Activated CD4-positive, alpha-beta T cell treated with anti-CD3 and anti-CD28 coated beads, Interleukin-2, amount 10 ng/mL, durations not matched to agents 24 days and 14 days (primary cell): ENCODE measurements around the gene COL1A2. TPM values are rescaled to one million over a fixed set of nuclear protein-coding genes. Genes with fewer than 3 reads are reported as not detected.

Experiments used
- DNase-seq: peaks from one replicate; pipeline ENCODE4 v3.0.0; 2022
- H3K27ac Mint-ChIP-seq: one replicate; pipeline ENCODE4 v1.8.0; 2022; ENCODE audit warnings: mild to moderate bottlenecking, mixed read lengths
- H3K27me3 Mint-ChIP-seq: one replicate; pipeline ENCODE4 v1.8.0; 2022; ENCODE audit warnings: mixed read lengths
- H3K36me3 Mint-ChIP-seq: one replicate; pipeline ENCODE4 v1.8.0; 2022; ENCODE audit warnings: low read depth, mild to moderate bottlenecking, mixed read lengths
- H3K4me1 Mint-ChIP-seq: one replicate; pipeline ENCODE4 v1.8.0; 2021; ENCODE audit warnings: mixed read lengths
- H3K4me3 Mint-ChIP-seq: one replicate; pipeline ENCODE4 v1.8.0; 2022; ENCODE audit warnings: mild to moderate bottlenecking, moderate library complexity, mixed read lengths
- H3K9me3 Mint-ChIP-seq: one replicate; pipeline ENCODE4 v1.8.0; 2021; ENCODE audit warnings: mixed read lengths
- intact Hi-C: fragments of 100-400 bp; cut with micrococcal nuclease; formaldehyde crosslinking; loops from one replicate; pipeline ENCODE4 v1.15.1; 2023
- total RNA-seq: library from RNA; stranded (reverse); gene quantifications from 2 replicates; pipeline ENCODE4 v1.2.3, GENCODE V29; 2022

The COL1A2 gene
- total RNA-seq, 1 donor from 2014 or later = 6.5 TPM

DNA sequence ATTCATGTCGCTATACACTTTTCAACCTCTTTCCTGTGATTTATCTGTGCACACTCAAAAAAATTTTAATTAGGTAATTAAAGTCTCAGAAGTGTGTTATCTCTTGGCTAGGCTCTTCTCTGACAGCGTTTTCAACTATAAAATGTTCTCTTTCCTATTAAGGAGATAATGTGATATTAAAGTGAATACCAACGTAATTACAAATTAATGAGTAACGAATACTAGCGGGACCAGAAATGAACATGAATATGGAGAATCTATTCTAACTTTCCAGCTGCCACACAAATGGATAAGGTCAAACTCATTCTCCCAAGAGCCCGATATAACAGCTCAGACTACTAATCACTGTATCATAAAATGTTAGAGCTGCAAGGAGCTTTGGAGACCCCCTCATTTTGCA, 12.0 kb downstream of the COL1A2 start:
- Mint-ChIP-seq H3K4me1 (no peaks in the 10 kb centered on the region), H3K9me3 (no peaks in the 10 kb centered on the region)

DNA sequence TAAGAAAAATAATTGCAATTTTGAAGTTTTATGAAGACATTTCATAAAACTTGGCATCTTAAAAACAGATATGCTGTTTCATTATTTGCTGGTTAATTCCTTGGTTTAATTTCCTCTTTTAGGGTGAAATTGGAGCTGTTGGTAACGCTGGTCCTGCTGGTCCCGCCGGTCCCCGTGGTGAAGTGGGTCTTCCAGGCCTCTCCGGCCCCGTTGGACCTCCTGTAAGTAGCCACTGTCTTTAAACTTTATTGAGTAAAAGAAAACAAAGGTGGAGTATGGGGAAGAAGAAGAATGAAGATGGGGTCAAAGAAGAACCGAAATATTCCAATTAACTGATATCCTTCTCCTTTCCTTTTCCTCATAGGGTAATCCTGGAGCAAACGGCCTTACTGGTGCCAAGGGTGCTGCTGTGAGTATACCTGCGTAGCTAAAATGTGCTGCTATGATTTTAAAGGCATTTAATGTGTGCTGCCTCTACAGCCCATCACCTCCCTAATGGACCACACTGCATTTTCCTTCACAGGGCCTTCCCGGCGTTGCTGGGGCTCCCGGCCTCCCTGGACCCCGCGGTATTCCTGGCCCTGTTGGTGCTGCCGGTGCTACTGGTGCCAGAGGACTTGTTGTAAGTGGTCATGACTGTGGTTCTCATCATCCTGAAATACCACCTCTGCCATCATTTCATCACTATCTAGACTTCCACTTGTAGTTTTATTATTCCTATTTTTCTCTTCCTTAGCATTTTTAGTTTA, 14.7 kb downstream of the COL1A2 start:
- Mint-ChIP-seq H3K27ac (no peak overlapping the region), H3K36me3 (no peaks in the 10 kb centered on the region), H3K4me3 (no peak overlapping the region), H3K9me3 (no peaks in the 10 kb centered on the region), H3K4me1 (no peaks in the 10 kb centered on the region), H3K27me3 (no peaks in the 10 kb centered on the region)
- DNase-seq = no peak
- intact Hi-C loops = no loop called here

More for the DNA sequence above, 12.0 kb downstream of the COL1A2 start:
- intact Hi-C loops = no loop called here
- H3K4me3 Mint-ChIP-seq = no peak overlapping the region
- DNase-seq = no peak
- H3K36me3 Mint-ChIP-seq = no peaks in the 10 kb centered on the region
- H3K27me3 Mint-ChIP-seq = no peaks in the 10 kb centered on the region
- H3K27ac Mint-ChIP-seq = no peak overlapping the region

DNA sequence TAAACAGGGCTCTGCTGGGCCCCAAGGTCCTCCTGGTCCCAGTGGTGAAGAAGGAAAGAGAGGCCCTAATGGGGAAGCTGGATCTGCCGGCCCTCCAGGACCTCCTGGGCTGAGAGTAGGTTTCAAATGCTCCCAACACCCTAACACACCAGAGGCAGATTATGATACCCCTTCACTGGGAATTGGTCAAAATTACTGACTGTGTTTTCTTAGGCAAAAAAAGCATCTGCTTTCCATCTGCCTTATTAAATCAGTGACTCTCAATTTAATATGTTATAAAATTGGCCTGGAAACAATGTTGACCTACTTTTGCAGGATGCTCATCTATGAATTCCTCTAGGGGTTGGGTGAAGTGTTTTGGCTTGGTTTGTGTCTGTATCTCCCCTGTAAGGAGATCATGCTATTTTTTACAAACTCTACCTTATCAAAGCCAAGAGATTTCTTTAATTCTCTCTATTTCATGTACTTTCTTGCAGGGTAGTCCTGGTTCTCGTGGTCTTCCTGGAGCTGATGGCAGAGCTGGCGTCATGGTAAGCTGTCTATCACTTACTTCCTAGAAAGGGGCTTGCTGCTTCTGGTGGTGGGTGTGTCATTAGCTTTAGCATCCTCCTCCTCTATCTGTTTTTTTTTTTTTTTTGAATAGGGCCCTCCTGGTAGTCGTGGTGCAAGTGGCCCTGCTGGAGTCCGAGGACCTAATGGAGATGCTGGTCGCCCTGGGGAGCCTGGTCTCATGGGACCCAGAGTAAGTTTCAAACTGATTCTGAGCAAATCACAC, 15.9 kb downstream of the COL1A2 start:
- no peaks in the 10 kb centered on the region for H3K36me3 Mint-ChIP-seq
- no peaks in the 10 kb centered on the region for H3K4me1 Mint-ChIP-seq
- H3K4me3 Mint-ChIP-seq = no peak overlapping the region
- no peaks in the 10 kb centered on the region for H3K27me3 Mint-ChIP-seq
- intact Hi-C loops = no loop called here
- no peaks in the 10 kb centered on the region for H3K9me3 Mint-ChIP-seq
- no peak for DNase-seq
- no peak overlapping the region for H3K27ac Mint-ChIP-seq

DNA sequence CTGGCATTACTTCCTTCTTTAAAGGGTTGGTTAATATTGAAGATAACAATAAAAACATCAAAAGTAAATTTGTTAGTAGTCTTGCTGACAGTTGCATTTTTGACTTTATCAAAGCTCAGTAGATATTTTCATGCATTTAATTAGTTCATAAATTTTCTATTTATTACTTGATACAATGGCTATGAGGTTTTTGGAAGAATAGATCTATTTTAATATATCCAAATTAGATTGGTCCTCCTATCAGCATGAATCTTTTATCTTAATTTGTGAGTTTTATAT, 16.4 kb downstream of the COL1A2 start:
- DNase-seq = no peak
- no peaks in the 10 kb centered on the region for H3K4me1 Mint-ChIP-seq
- H3K4me3 Mint-ChIP-seq = no peak overlapping the region
- H3K36me3 Mint-ChIP-seq = no peaks in the 10 kb centered on the region
- H3K27me3 Mint-ChIP-seq = no peaks in the 10 kb centered on the region
- no peaks in the 10 kb centered on the region for H3K9me3 Mint-ChIP-seq
- intact Hi-C loops = no loop called here
- H3K27ac Mint-ChIP-seq = no peak overlapping the region

DNA sequence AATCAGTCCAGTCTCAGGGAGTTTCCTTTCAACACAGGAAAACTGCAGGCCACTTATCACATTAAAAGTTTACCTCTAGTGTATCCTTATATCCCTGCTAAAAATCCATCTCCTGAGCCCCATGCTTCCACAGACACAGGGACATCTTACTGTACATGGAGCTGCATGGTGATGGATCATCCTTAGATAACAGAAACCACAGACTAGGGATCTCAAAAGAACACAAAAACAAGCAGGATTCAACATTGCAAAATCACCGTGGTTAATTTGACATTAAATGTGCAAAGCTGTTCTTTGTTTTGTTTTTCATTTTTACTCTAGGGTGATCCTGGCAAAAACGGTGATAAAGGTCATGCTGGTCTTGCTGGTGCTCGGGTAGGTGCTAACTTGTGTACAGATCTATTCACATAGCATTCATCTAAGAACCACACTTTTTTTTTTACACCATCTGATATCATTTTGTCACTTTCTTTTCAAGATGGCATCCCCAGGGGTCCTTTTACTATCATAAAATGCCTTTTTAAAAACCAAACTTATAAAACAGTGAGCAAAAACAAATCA, 18.1 kb downstream of the COL1A2 start:
- DNase-seq = no peak
- Mint-ChIP-seq H3K4me1 (no peaks in the 10 kb centered on the region), H3K36me3 (no peaks in the 10 kb centered on the region), H3K9me3 (no peaks in the 10 kb centered on the region), H3K27ac (no peak overlapping the region), H3K27me3 (peaks cover 1% of the 10 kb centered on the region), H3K4me3 (no peak overlapping the region)
- intact Hi-C loops = no loop called here

DNA sequence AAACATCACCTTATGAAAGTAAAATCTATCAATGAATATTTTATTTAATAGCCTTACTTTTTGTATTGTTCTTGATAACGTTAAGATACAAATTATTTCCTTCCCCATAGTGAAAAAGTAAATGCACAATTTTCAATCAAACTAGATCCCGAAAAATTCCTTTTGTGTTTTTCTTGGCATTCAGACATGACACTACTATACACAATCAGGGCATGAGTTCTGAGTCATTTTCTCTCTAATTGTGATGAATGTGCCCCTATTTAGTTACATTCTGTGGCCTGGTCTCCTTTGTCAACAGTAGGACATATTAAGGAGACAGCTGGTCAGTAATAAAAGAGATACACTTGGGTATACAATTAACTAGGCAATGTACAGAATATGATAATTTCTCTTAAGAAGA, 19.8 kb downstream of the COL1A2 start:
- Mint-ChIP-seq H3K9me3 (no peaks in the 10 kb centered on the region), H3K4me3 (no peak overlapping the region), H3K27me3 (peaks cover 1% of the 10 kb centered on the region), H3K4me1 (no peaks in the 10 kb centered on the region), H3K36me3 (no peaks in the 10 kb centered on the region), H3K27ac (no peak overlapping the region)
- DNase-seq = no peak
- intact Hi-C loops = no loop called here

DNA sequence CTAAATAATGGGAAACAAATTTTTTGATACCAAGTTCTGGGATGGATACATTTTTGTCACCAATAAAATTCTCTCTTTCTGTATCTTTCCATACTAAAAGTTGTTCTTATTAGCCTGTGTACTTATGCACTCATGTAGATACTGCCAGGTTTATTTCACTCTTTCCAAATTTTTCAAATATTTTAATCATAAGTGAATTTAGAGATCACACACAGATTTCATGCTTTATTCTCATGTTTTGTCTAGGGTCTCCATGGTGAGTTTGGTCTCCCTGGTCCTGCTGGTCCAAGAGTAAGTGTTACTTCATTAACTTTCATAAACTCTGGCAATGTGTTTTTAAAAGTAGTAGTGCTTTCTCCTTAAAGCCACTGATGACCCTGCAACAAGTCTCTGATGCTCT, 20.3 kb downstream of the COL1A2 start:
- DNase-seq = no peak
- Mint-ChIP-seq H3K27ac (no peak overlapping the region), H3K27me3 (peaks cover 1% of the 10 kb centered on the region), H3K4me1 (no peaks in the 10 kb centered on the region), H3K9me3 (no peaks in the 10 kb centered on the region), H3K36me3 (no peaks in the 10 kb centered on the region), H3K4me3 (no peak overlapping the region)
- intact Hi-C loops = no loop called here

DNA sequence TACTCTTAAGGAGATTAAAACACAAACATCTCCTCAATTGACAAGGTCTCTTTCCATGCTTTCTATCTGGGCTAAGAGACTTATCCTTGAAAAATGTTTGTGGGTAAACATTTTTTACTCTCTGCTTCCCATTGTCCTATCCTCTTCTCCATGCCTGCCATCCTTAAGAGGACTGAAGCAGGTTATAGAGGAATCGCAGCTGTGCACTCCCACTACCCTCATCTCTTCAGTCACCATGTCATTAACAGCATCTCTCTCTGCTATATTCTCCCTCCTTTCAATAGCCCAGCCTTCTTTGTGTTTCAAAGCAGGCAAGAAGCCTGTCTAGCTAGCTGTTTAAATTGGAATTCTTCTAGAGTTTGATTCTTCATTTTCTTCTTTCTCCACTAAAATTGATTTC, 22.6 kb downstream of the COL1A2 start:
- Mint-ChIP-seq H3K36me3 (no peaks in the 10 kb centered on the region), H3K4me1 (no peaks in the 10 kb centered on the region), H3K9me3 (no peaks in the 10 kb centered on the region), H3K4me3 (no peak overlapping the region), H3K27ac (no peak overlapping the region), H3K27me3 (peaks cover 1% of the 10 kb centered on the region)
- no peak for DNase-seq
- intact Hi-C loops = no loop called here

DNA sequence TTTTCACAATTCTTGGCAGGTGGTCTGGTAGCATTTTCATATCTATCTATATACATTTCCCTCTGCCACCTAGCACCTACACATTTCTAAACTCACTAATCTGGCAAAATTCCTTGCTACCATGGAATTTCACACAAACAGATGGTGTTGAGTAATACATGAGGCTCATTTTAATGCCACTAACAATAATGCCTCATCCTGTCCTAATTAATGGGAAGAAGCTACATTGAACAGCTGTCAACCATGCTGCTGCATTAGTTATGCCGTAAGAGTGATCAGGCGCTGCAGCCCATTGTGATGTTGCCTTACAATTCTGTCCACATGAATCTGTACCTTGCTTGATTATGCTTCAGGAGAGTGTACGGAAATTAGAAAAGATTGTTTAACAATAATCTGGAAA, 23.2 kb downstream of the COL1A2 start:
- Mint-ChIP-seq H3K4me1 (no peaks in the 10 kb centered on the region), H3K36me3 (no peaks in the 10 kb centered on the region), H3K27me3 (peaks cover 1% of the 10 kb centered on the region), H3K4me3 (no peak overlapping the region), H3K27ac (no peak overlapping the region), H3K9me3 (no peaks in the 10 kb centered on the region)
- intact Hi-C loops = no loop called here
- DNase-seq = no peak

DNA sequence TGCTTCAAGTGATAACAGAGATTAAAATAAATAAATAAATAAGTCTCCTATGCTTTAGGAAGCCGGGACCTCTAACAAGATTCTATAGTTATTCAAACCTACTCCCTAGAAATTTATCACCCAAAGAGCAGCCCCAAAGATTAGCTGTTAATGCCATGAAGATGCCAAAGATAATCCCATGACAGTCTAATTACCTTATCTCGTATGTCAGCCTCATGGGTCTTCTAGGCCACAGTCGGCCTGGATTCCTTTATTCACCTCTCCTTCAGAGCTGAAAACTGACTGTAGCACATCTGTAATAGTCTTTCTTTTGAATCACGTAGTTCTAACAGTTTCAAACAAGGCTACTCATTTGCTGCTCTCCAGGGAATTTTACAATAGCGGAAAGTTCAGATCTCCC, 24.2 kb downstream of the COL1A2 start:
- no peak for DNase-seq
- Mint-ChIP-seq H3K27me3 (peaks cover 1% of the 10 kb centered on the region), H3K4me1 (no peaks in the 10 kb centered on the region), H3K9me3 (no peaks in the 10 kb centered on the region), H3K4me3 (no peak overlapping the region), H3K27ac (no peak overlapping the region), H3K36me3 (no peaks in the 10 kb centered on the region)
- intact Hi-C loops = no loop called here

DNA sequence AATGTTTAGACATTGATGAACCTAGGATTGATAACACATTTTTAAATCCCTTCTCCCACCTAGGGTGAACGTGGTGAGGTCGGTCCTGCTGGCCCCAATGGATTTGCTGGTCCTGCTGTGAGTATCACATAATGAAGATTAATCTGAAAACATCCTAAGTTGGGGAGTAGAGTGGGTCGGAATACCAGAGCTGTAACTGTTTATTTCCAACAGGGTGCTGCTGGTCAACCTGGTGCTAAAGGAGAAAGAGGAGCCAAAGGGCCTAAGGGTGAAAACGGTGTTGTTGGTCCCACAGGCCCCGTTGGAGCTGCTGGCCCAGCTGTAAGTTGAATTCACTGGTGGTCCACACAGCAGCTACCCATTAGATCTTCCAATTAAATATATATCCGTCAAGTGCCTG, 25.6 kb downstream of the COL1A2 start:
- Mint-ChIP-seq H3K27me3 (peaks cover 1% of the 10 kb centered on the region), H3K27ac (no peak overlapping the region), H3K4me1 (no peaks in the 10 kb centered on the region), H3K36me3 (no peaks in the 10 kb centered on the region), H3K9me3 (no peaks in the 10 kb centered on the region), H3K4me3 (no peak overlapping the region)
- intact Hi-C loops = no loop called here
- DNase-seq = no peak

DNA sequence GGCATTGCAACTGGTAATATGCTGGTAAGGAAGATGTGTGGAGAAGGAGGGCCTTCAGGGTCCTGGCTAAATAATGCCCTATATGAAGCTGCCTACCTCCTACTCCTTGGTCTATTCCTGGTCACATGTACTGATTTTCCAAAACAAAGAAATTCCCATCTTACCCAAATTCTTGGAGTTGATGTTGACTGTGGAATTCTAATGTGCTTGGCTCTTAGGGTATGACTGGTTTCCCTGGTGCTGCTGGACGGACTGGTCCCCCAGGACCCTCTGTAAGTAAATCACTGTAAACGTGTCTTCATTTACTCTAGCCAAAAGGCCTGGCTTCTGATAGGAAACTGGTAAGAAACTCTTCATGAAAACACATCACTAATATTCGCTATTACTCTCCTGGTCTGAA, 27.0 kb downstream of the COL1A2 start:
- Mint-ChIP-seq H3K27me3 (peaks cover 1% of the 10 kb centered on the region), H3K4me3 (no peak overlapping the region), H3K9me3 (no peaks in the 10 kb centered on the region), H3K4me1 (no peaks in the 10 kb centered on the region), H3K27ac (no peak overlapping the region), H3K36me3 (no peaks in the 10 kb centered on the region)
- intact Hi-C loops = no loop called here
- no peak for DNase-seq

DNA sequence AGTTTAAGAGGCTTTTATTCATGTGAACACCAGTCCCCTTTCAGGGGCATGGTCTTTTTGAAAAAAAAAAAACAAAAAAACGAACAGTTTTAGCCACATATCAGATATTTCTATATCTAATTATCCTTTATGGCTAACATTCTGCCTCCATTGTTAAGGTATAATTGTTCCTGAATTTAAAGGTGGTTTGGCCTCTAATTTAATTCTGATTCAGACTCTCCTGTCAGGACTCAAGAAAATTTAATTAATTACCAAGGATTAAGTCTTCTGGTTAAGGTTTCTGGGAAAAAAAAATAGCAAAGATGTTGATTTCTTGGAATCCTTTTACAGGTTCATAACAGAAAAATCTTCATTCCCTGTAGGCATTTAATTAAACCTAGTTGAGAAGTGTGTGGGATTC, 27.4 kb downstream of the COL1A2 start:
- H3K27me3 Mint-ChIP-seq = peaks cover 1% of the 10 kb centered on the region
- no peaks in the 10 kb centered on the region for H3K9me3 Mint-ChIP-seq
- no peak overlapping the region for H3K4me3 Mint-ChIP-seq
- H3K27ac Mint-ChIP-seq = no peak overlapping the region
- no peaks in the 10 kb centered on the region for H3K4me1 Mint-ChIP-seq
- no peak for DNase-seq
- no peaks in the 10 kb centered on the region for H3K36me3 Mint-ChIP-seq
- intact Hi-C loops = no loop called here

DNA sequence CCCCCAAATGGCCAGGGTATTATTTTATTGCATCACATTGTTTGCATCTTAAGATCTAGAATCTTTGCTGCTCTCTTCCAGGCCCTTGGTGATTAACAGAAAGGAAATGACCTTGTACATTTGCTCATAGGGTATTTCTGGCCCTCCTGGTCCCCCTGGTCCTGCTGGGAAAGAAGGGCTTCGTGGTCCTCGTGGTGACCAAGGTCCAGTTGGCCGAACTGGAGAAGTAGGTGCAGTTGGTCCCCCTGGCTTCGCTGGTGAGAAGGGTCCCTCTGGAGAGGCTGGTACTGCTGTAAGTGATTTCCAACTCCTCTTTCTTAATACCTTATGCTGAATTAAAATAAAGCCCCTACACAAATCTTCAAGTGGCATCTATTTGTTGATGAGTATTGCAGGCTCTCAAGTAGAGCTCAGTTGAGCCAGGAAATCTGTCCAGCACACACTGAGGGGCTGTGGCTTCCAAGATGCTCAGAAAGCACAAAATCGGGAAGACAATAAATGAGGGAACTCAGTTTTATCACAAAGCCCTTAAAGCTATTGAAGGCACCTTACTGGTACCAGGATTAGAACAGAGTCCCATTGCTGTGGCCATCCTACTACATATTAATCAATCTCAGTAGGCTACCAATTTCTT, 28.2 kb downstream of the COL1A2 start:
- H3K4me1 Mint-ChIP-seq = no peaks in the 10 kb centered on the region

More for the DNA sequence above, 28.2 kb downstream of the COL1A2 start:
- Mint-ChIP-seq H3K36me3 (no peaks in the 10 kb centered on the region), H3K9me3 (no peaks in the 10 kb centered on the region), H3K27ac (no peak overlapping the region), H3K27me3 (no peaks in the 10 kb centered on the region), H3K4me3 (no peak overlapping the region)
- DNase-seq = no peak
- intact Hi-C loops = no loop called here
